IPS-18a (cell line): ENCODE measurements around the gene C1QTNF4.
"Not testable (repeated sequence)": the region's sequence is repeated elsewhere in the genome, so short reads cannot be mapped to it uniquely, and the experiment has no call there.

Experiments
- H3K27ac ChIP-seq: one replicate; pipeline ENCODE4 v1.5.1; 2013; ENCODE audit warnings: low read length
- H3K27me3 ChIP-seq: one replicate; pipeline ENCODE4 v1.6.1; 2013; ENCODE audit warnings: mild to moderate bottlenecking, low read length; ENCODE audit not compliant: control insufficient read depth, insufficient read depth
- H3K36me3 ChIP-seq: one replicate; pipeline ENCODE4 v1.6.1; 2013; ENCODE audit warnings: low read depth, low read length; ENCODE audit not compliant: control insufficient read depth
- H3K4me1 ChIP-seq: one replicate; pipeline ENCODE4 v1.6.1; 2013; ENCODE audit warnings: low read depth, low read length; ENCODE audit not compliant: control insufficient read depth
- H3K4me3 ChIP-seq: one replicate; pipeline ENCODE4 v1.5.1; 2013; ENCODE audit warnings: low read length
- H3K9ac ChIP-seq: one replicate; pipeline ENCODE4 v1.6.1; 2013; ENCODE audit warnings: mild to moderate bottlenecking, low read length, moderate library complexity
- H3K9me3 ChIP-seq: one replicate; pipeline ENCODE4 v1.6.1; 2013; ENCODE audit warnings: low read depth, low read length; ENCODE audit not compliant: control insufficient read depth

Gene C1QTNF4

GRCh38 chr11:47562393-47562792, 31.8 kb downstream of the C1QTNF4 start:
- H3K9me3 ChIP-seq, H3K4me1 ChIP-seq, H3K27ac ChIP-seq, H3K4me3 ChIP-seq, H3K9ac ChIP-seq, H3K27me3 ChIP-seq, H3K36me3 ChIP-seq: not testable (repeated sequence)

- no peak overlapping the region for H3K27ac ChIP-seq
- H3K36me3 ChIP-seq = no peaks in the 10 kb centered on the region
- no peak overlapping the region for H3K4me3 ChIP-seq
- no peaks in the 10 kb centered on the region for H3K27me3 ChIP-seq
- no peak overlapping the region for H3K9ac ChIP-seq
- H3K4me1 ChIP-seq = no peaks in the 10 kb centered on the region
- H3K9me3 ChIP-seq = no peaks in the 10 kb centered on the region
Observed at GRCh38 chr11:47560426-47560825, 33.8 kb downstream of the C1QTNF4 start.

- Histone ChIP-seq H3K9me3 (no peaks in the 10 kb centered on the region), H3K4me3 (no peak overlapping the region), H3K27me3 (no peaks in the 10 kb centered on the region), H3K36me3 (no peaks in the 10 kb centered on the region), H3K4me1 (peaks cover 6% of the 10 kb centered on the region), H3K9ac (no peak overlapping the region), H3K27ac (no peak overlapping the region)
Observed at GRCh38 chr11:47558695-47559094, 35.5 kb downstream of the C1QTNF4 start.

GRCh38 chr11:47557004-47557403, 37.2 kb downstream of the C1QTNF4 start:
- H3K9ac ChIP-seq, H3K27me3 ChIP-seq: not testable (repeated sequence)

GRCh38 chr11:47553406-47553743, 40.8 kb downstream of the C1QTNF4 start:
- H3K4me1 ChIP-seq = peaks cover 15% of the 10 kb centered on the region

More at GRCh38 chr11:47557004-47557403, 37.2 kb downstream of the C1QTNF4 start:
- not testable (repeated sequence) for H3K27ac ChIP-seq, H3K9me3 ChIP-seq, H3K4me1 ChIP-seq, H3K36me3 ChIP-seq, H3K4me3 ChIP-seq

GRCh38 chr11:47552566-47553405, 41.4 kb downstream of the C1QTNF4 start, which contains the start of gene CELF1:
CELF1 (minus strand) TSS chr11:47553132; CDS start chr11:47499523, 53,609 bp downstream.
- Histone ChIP-seq H3K4me3 (peak within 1 kb of the TSS; percentile 73), H3K9me3 (no peaks in the 10 kb centered on the region), H3K27me3 (no peaks in the 10 kb centered on the region), H3K36me3 (peaks cover 4% of the 10 kb centered on the region), H3K27ac (peak within 1 kb of the TSS; percentile 36), H3K4me1 (peaks cover 15% of the 10 kb centered on the region), H3K9ac (peak within 1 kb of the TSS; percentile 88)

More at GRCh38 chr11:47553406-47553743, 40.8 kb downstream of the C1QTNF4 start:
- peaks cover 4% of the 10 kb centered on the region for H3K36me3 ChIP-seq
- H3K9me3 ChIP-seq = no peaks in the 10 kb centered on the region
- H3K27me3 ChIP-seq = no peaks in the 10 kb centered on the region
- peak overlapping the region; percentile 73 for H3K4me3 ChIP-seq
- peak overlapping the region; percentile 36 for H3K27ac ChIP-seq
- H3K9ac ChIP-seq = peak overlapping the region; percentile 55

- H3K27me3 ChIP-seq = no peaks in the 10 kb centered on the region
- H3K4me1 ChIP-seq = peaks cover 15% of the 10 kb centered on the region
- H3K27ac ChIP-seq = peak overlapping the region; percentile 32
- H3K9me3 ChIP-seq = no peaks in the 10 kb centered on the region
- peak overlapping the region; percentile 88 for H3K9ac ChIP-seq
- peaks cover 4% of the 10 kb centered on the region for H3K36me3 ChIP-seq
- H3K4me3 ChIP-seq = peak overlapping the region; percentile 73
Observed at GRCh38 chr11:47552056-47552565, 42.1 kb downstream of the C1QTNF4 start.

- Histone ChIP-seq H3K4me1 (peaks cover 15% of the 10 kb centered on the region), H3K4me3 (peak overlapping the region; percentile 73), H3K9me3 (no peaks in the 10 kb centered on the region), H3K27ac (no peak overlapping the region), H3K27me3 (no peaks in the 10 kb centered on the region), H3K36me3 (peaks cover 4% of the 10 kb centered on the region), H3K9ac (no peak overlapping the region)
Observed at GRCh38 chr11:47551086-47551485, 43.1 kb downstream of the C1QTNF4 start.

GRCh38 chr11:47550288-47551047, 43.7 kb downstream of the C1QTNF4 start:
- peaks cover 4% of the 10 kb centered on the region for H3K36me3 ChIP-seq
- no peaks in the 10 kb centered on the region for H3K9me3 ChIP-seq
- H3K27ac ChIP-seq = no peak overlapping the region
- no peak overlapping the region for H3K9ac ChIP-seq
- H3K4me1 ChIP-seq = peaks cover 15% of the 10 kb centered on the region
- H3K4me3 ChIP-seq = peak overlapping the region; percentile 73
- H3K27me3 ChIP-seq = no peaks in the 10 kb centered on the region

- not testable (repeated sequence) for H3K9ac ChIP-seq, H3K4me1 ChIP-seq
Observed at GRCh38 chr11:47546274-47546673, 47.9 kb downstream of the C1QTNF4 start.

GRCh38 chr11:47545298-47545697, 48.9 kb downstream of the C1QTNF4 start:
- H3K36me3 ChIP-seq = no peaks in the 10 kb centered on the region

More at GRCh38 chr11:47546274-47546673, 47.9 kb downstream of the C1QTNF4 start:
- H3K27ac ChIP-seq, H3K36me3 ChIP-seq, H3K4me3 ChIP-seq, H3K27me3 ChIP-seq, H3K9me3 ChIP-seq: not testable (repeated sequence)

More at GRCh38 chr11:47545298-47545697, 48.9 kb downstream of the C1QTNF4 start:
- Histone ChIP-seq H3K4me3 (no peak overlapping the region), H3K4me1 (no peaks in the 10 kb centered on the region), H3K9me3 (no peaks in the 10 kb centered on the region), H3K9ac (no peak overlapping the region), H3K27me3 (no peaks in the 10 kb centered on the region), H3K27ac (no peak overlapping the region)
